Esophagus muscularis mucosa (tissue), 4 donors: ENCODE results near the gene THEM5. TPM values are rescaled to one million over a fixed set of nuclear protein-coding genes. Genes with fewer than 3 reads are reported as not detected.

Experiments used
- DNase-seq: peaks from one replicate; pipeline ENCODE4 v3.0.0-alpha.2; 2017; ENCODE audit errors: extremely low spot score
- H3K27ac ChIP-seq, 4 donors: fragments of 200-600 bp; sonication (generic); replicated peaks in 1 of 4; 1 replicate in 3 of 4; 2 replicates in 1 of 4; pipeline ENCODE4 v1.5.1; 2016 to 2019; ENCODE audit warnings: mild to moderate bottlenecking in 1 of 4
- H3K27me3 ChIP-seq, 4 donors: fragments of 200-600 bp; sonication (generic); one replicate each; pipeline versions ENCODE4 v1.5.1 to v1.6.0; 2016 to 2019
- H3K36me3 ChIP-seq, 4 donors: fragments of 200-600 bp; sonication (generic); one replicate each; pipeline ENCODE4 v1.5.1; 2016 to 2019
- H3K4me1 ChIP-seq, 4 donors: fragments of 200-600 bp; sonication (generic); one replicate each; pipeline ENCODE4 v1.5.1; 2016 to 2019
- H3K4me3 ChIP-seq, 4 donors: fragments of 200-600 bp; sonication (generic); 1 replicate in 2 of 4; 2 replicates in 2 of 4; pipeline ENCODE4 v1.5.1; 2016 to 2019; ENCODE audit warnings: mild to moderate bottlenecking in 4 of 4, moderate library complexity in 1 of 4
- H3K9me3 ChIP-seq, 4 donors: fragments of 200-600 bp; sonication (generic); 1 replicate in 3 of 4; 2 replicates in 1 of 4; pipeline ENCODE4 v1.5.1; 2016 to 2019
- CTCF ChIP-seq, 3 experiments: fragments of 200-600 bp in 2 of 3; fragments of 450-650 bp in 1 of 3; sonication (generic) in 2 of 3; IDR thresholded peaks; one replicate each; pipeline ENCODE4 v1.5.1; 2017 to 2019; ENCODE audit warnings: antibody characterized with exemption in 3 of 3, mild to moderate bottlenecking in 2 of 3, moderate library complexity in 1 of 3
- EP300 ChIP-seq: sonication (generic); formaldehyde crosslinking; IDR thresholded peaks from one replicate; pipeline ENCODE4 v1.6.1; 2017; ENCODE audit warnings: antibody characterized with exemption
- POLR2A ChIP-seq: fragments of 450-650 bp; IDR thresholded peaks from one replicate; pipeline ENCODE4 v1.6.1; 2017; ENCODE audit warnings: antibody characterized with exemption, moderate library complexity, mild to moderate bottlenecking, low read depth
- POLR2AphosphoS5 ChIP-seq, 2 donors: sonication (generic); formaldehyde crosslinking; IDR thresholded peaks; one replicate each; pipeline ENCODE4 v1.6.1; 2017; ENCODE audit warnings: antibody characterized with exemption in 2 of 2
- WGBS: methylation state at CpG from one replicate; pipeline ENCODE4 v1.1.5; 2018; 5-methylcytosine and 5-hydroxymethylcytosine counted together
- intact Hi-C: fragments of 100-400 bp; cut with DNase I; formaldehyde crosslinking; loops from one replicate; pipeline ENCODE4 v1.15.1; 2023
- total RNA-seq, 4 donors: library from RNA; depleted of rRNA; stranded (reverse); fragments of >200 nt; gene quantifications; one replicate each; pipeline versions ENCODE4 v1.1.0 to v1.2.1, GENCODE V29; 2016

Gene THEM5
- total RNA-seq, 4 donors from 2014 or later: not detected

DNA sequence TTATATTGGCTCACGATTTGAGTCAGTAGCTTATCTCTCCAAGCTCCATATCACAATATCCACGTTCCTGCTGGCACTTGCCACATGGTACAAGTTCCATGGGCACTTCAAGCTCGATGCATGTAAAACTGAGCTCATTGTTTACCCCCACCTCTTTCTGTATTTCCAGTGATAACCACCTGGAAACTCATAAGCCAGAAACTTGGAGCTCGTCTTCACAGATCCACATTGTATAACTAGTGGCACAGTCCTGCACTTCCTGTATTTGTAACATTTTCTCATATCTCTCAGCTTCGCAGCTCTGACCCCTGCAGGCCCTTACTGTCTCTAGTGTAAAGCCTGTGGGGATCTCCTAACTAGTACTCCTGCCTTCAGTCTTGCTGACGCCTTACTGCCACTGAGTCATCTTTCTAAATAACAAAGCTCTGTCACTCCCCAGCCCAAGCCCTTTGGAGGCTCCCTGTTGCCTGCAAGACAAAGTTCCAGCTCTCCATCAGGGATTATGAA, 7.4 kb downstream of the THEM5 start:
- Histone ChIP-seq H3K27me3 (peaks cover 0 to 41% (median 0%) of the 10 kb centered on the region in 4 donors), H3K4me3 (no peak overlapping the region), H3K4me1 (no peaks in the 10 kb centered on the region), H3K27ac (no peak overlapping the region), H3K9me3 (no peaks in the 10 kb centered on the region), H3K36me3 (no peaks in the 10 kb centered on the region)
- 67% methylated on average over 6 of the region's 6 CpGs for WGBS
- no peak for DNase-seq
- no peak for TF ChIP-seq CTCF (IDR thresholded peaks at IDR 0.05)
- TF ChIP-seq POLR2A: no peak
- TF ChIP-seq EP300: no peak
- TF ChIP-seq POLR2AphosphoS5 (IDR thresholded peaks at IDR 0.05): no peak
- intact Hi-C loops: no loop called here

DNA sequence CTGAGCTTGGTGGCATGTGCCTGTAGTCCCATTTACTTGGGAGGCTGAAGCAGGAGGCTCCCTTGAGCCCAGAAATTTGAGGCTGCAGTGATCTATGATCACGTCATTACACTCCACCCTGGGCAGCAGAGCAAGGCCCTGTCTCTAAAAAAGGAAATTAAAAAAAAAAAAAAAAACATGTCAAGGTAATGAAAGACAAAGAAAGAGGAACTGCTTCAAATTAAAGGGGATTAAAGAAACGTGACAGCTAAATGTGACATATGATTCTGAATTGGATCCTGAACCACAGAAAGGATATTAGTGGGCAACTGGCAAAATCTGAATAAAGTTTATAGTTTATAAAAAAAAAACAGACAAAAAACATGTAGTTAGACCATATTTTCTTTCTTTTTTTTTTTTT, 10.1 kb downstream of the THEM5 start:
- intact Hi-C loops: no loop called here
- peaks cover 16 to 19% (median 18%) of the 10 kb centered on the region in 4 donors for H3K4me1 ChIP-seq
- DNase-seq: no peak
- H3K9me3 ChIP-seq: no peaks in the 10 kb centered on the region
- no peak for TF ChIP-seq EP300
- no peak for TF ChIP-seq POLR2AphosphoS5 (IDR thresholded peaks at IDR 0.05)
- no peak for TF ChIP-seq POLR2A
- TF ChIP-seq CTCF (IDR thresholded peaks at IDR 0.05): no peak
- 74% methylated on average over 2 of the region's 2 CpGs for whole genome bisulfite sequencing
- H3K4me3 ChIP-seq: no peak overlapping the region
- H3K36me3 ChIP-seq: no peaks in the 10 kb centered on the region
- peaks cover 4 to 52% (median 15%) of the 10 kb centered on the region in 4 donors for H3K27me3 ChIP-seq
- H3K27ac ChIP-seq: no peak overlapping the region

DNA sequence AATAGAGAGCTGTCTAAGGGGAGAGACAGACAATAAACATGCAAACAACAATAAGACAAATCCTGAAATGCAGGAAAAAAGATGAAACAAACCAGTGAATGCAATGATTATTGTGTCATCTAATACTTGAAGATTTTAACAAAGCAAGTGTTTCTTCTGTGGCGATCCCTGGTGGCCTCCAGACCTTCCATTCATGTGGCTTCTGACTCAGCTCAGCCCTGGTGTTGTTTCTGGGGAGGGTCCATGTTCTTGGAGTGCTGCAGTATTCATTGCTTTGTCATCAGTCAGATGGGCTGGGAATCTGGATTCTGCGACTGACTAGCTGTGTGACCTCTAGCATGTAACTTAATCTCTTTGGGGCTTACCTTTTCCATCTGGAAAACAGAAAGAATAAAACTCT, 12.4 kb downstream of the THEM5 start:
- intact Hi-C loops: no loop called here
- Histone ChIP-seq H3K36me3 (no peaks in the 10 kb centered on the region), H3K9me3 (no peaks in the 10 kb centered on the region), H3K27ac (no peak overlapping the region), H3K4me3 (no peak overlapping the region), H3K4me1 (peaks cover 22 to 33% (median 31%) of the 10 kb centered on the region in 4 donors), H3K27me3 (peaks cover 8 to 52% (median 18%) of the 10 kb centered on the region in 4 donors)
- 82% methylated on average over 2 of the region's 2 CpGs for WGBS
- TF ChIP-seq EP300 (no peak), CTCF (IDR thresholded peaks at IDR 0.05) (no peak), POLR2A (no peak), POLR2AphosphoS5 (IDR thresholded peaks at IDR 0.05) (no peak)
- DNase-seq: no peak

GRCh38 chr1:151840421-151840820, 13.1 kb downstream of the THEM5 start:
- peak overlapping the region in 2 of 4 donors; percentile 56 to 65 for H3K4me3 ChIP-seq
- intact Hi-C loops: no loop called here
- peak overlapping the region in 1 of 4 donors; percentile 28 for H3K27ac ChIP-seq
- DNase-seq: no peak
- TF ChIP-seq CTCF (IDR thresholded peaks at IDR 0.05): no peak
- TF ChIP-seq POLR2AphosphoS5 (IDR thresholded peaks at IDR 0.05): no peak
- no peak for TF ChIP-seq EP300
- TF ChIP-seq POLR2A: no peak
- no peaks in the 10 kb centered on the region for H3K36me3 ChIP-seq
- peaks cover 22 to 33% (median 31%) of the 10 kb centered on the region in 4 donors for H3K4me1 ChIP-seq
- H3K9me3 ChIP-seq: no peaks in the 10 kb centered on the region
- peaks cover 8 to 52% (median 21%) of the 10 kb centered on the region in 4 donors for H3K27me3 ChIP-seq
